ENCODE data around the gene CCDC61. TPM values are rescaled to one million over a fixed set of nuclear protein-coding genes. Genes with fewer than 3 reads are reported as not detected.

Gene CCDC61
- total RNA-seq, 1 donor from 2014 or later: 9.5 TPM

- Mint-ChIP-seq H3K9me3 (ENCODE audit: unreplicated experiment) (no peaks in the 10 kb centered on the region), H3K27me3 (ENCODE audit: unreplicated experiment) (peaks cover 20% of the 10 kb centered on the region), H3K36me3 (ENCODE audit: low read depth, unreplicated experiment) (peaks cover 61% of the 10 kb centered on the region), H3K27ac (ENCODE audit: unreplicated experiment) (no peak overlapping the region), H3K4me3 (ENCODE audit: unreplicated experiment) (no peak overlapping the region), H3K4me1 (ENCODE audit: unreplicated experiment) (peaks cover 67% of the 10 kb centered on the region)
- no peak for DNase-seq (ENCODE audit: low spot score)
- no peak for TF ChIP-seq CTCF (IDR thresholded peaks at IDR 0.05; ENCODE audit: unreplicated experiment)
Measured at GRCh38 chr19:45968626-45969025, 26.6 kb upstream of the CCDC61 start.

- Mint-ChIP-seq H3K36me3 (ENCODE audit: low read depth, unreplicated experiment) (peaks cover 56% of the 10 kb centered on the region), H3K27me3 (ENCODE audit: unreplicated experiment) (peaks cover 18% of the 10 kb centered on the region), H3K4me3 (ENCODE audit: unreplicated experiment) (peak overlapping the region; percentile 28), H3K9me3 (ENCODE audit: unreplicated experiment) (no peaks in the 10 kb centered on the region), H3K4me1 (ENCODE audit: unreplicated experiment) (peaks cover 63% of the 10 kb centered on the region), H3K27ac (ENCODE audit: unreplicated experiment) (peak overlapping the region; percentile 21)
- DNase-seq (ENCODE audit: low spot score): no peak
- no peak for TF ChIP-seq CTCF (IDR thresholded peaks at IDR 0.05; ENCODE audit: unreplicated experiment)
Measured at GRCh38 chr19:45969676-45970075, 25.6 kb upstream of the CCDC61 start.

- peak; percentile 41 for DNase-seq (ENCODE audit: low spot score)
- Mint-ChIP-seq H3K27me3 (ENCODE audit: unreplicated experiment) (peaks cover 14% of the 10 kb centered on the region), H3K27ac (ENCODE audit: unreplicated experiment) (peak overlapping the region; percentile 96), H3K9me3 (ENCODE audit: unreplicated experiment) (no peaks in the 10 kb centered on the region), H3K4me1 (ENCODE audit: unreplicated experiment) (peaks cover 49% of the 10 kb centered on the region), H3K36me3 (ENCODE audit: low read depth, unreplicated experiment) (peaks cover 42% of the 10 kb centered on the region), H3K4me3 (ENCODE audit: unreplicated experiment) (peak overlapping the region; percentile 99)
- no peak for TF ChIP-seq CTCF (IDR thresholded peaks at IDR 0.05; ENCODE audit: unreplicated experiment)
Measured at GRCh38 chr19:45971260-45971902, 23.9 kb upstream of the CCDC61 start.

GRCh38 chr19:45972081-45972946 is 23.0 kb upstream of the CCDC61 start:
- Mint-ChIP-seq H3K36me3 (ENCODE audit: low read depth, unreplicated experiment) (peaks cover 40% of the 10 kb centered on the region), H3K4me1 (ENCODE audit: unreplicated experiment) (peaks cover 45% of the 10 kb centered on the region), H3K4me3 (ENCODE audit: unreplicated experiment) (peak overlapping the region; percentile 99), H3K27me3 (ENCODE audit: unreplicated experiment) (peaks cover 14% of the 10 kb centered on the region), H3K27ac (ENCODE audit: unreplicated experiment) (peak overlapping the region; percentile 96), H3K9me3 (ENCODE audit: unreplicated experiment) (no peaks in the 10 kb centered on the region)
- TF ChIP-seq CTCF (IDR thresholded peaks at IDR 0.05; ENCODE audit: unreplicated experiment): no peak
- DNase-seq (ENCODE audit: low spot score): no peak
